Endothelial cell of umbilical vein (primary cell): ENCODE measurements around the gene TRMT11. TPM values are rescaled to one million over a fixed set of nuclear protein-coding genes. Genes with fewer than 3 reads are reported as not detected.

Experiments used
- BruUV-seq: library from RNA; stranded (reverse); fragments of 400-500 nt; replicated peaks from 2 replicates; lab custom pipeline; 2021; lab: Mats Ljungman, UMichigan
- CTCF ChIA-PET: fragments of 300-600, 350-600 bp; sonication (Branson Sonifier 250); formaldehyde crosslinking; loops from one replicate; lab custom pipeline; 2021; ENCODE audit warnings: antibody characterized with exemption, inconsistent platforms; lab: Charles Lee
- POLR2A ChIA-PET: fragments of 300-600, 350-600 bp; sonication (Branson Sonifier 250); formaldehyde crosslinking; loops from one replicate; lab custom pipeline; 2021; ENCODE audit warnings: antibody characterized with exemption, inconsistent platforms; lab: Charles Lee
- DNase-seq: peaks from one replicate; pipeline ENCODE4 v3.0.0-alpha.2; 2011; ENCODE audit warnings: low read depth, low spot score
- FAIRE-seq: peaks from 2 replicates; lab custom pipeline; 2011; peaks lifted over from hg19 to GRCh38; lab: Jason Lieb, UNC
- H2AFZ ChIP-seq: 2 replicates; pipeline ENCODE4 v1.6.0; 2012; ENCODE audit warnings: low read depth, low read length, control low read depth, inconsistent platforms
- H3K27ac ChIP-seq: 2 replicates; pipeline ENCODE4 v1.5.1; 2011; ENCODE audit warnings: low read depth, mild to moderate bottlenecking, control low read depth, low read length, moderate library complexity; ENCODE audit not compliant: insufficient read depth
- H3K27me3 ChIP-seq, 2 experiments: 2 replicates each; pipeline versions ENCODE4 v1.6.0 to v1.6.1; 2011; ENCODE audit warnings: low read length in 2 of 2, mixed read lengths in 1 of 2; ENCODE audit not compliant: control insufficient read depth in 2 of 2, insufficient read depth in 2 of 2
- H3K36me3 ChIP-seq, 2 experiments: 2 replicates in 1 of 2; 3 replicates in 1 of 2; pipeline ENCODE4 v1.5.1; 2011; ENCODE audit warnings: low read length in 2 of 2, mild to moderate bottlenecking in 1 of 2, moderate library complexity in 1 of 2; ENCODE audit not compliant: control insufficient read depth in 2 of 2, insufficient read depth in 2 of 2; ENCODE audit errors: extremely low read depth in 1 of 2
- H3K4me1 ChIP-seq: 3 replicates; pipeline ENCODE4 v1.5.1; 2011; ENCODE audit warnings: mild to moderate bottlenecking, low read length; ENCODE audit not compliant: control insufficient read depth, insufficient read depth; ENCODE audit errors: extremely low read depth
- H3K4me2 ChIP-seq: 2 replicates; pipeline ENCODE4 v1.6.1; 2011; ENCODE audit warnings: low read length, control low read depth, mixed read lengths; ENCODE audit not compliant: insufficient read depth
- H3K4me3 ChIP-seq, 3 experiments: fragments of 200-600 bp in 1 of 3; sonication (generic), shearing (Covaris generic) in 1 of 3; replicated peaks in 1 of 3; 2 replicates each; pipeline ENCODE4 v1.5.1; 2011 to 2016; ENCODE audit warnings: control low read depth in 3 of 3, low read length in 3 of 3, mild to moderate bottlenecking in 2 of 3, inconsistent platforms in 1 of 3, low read depth in 1 of 3, moderate library complexity in 1 of 3; ENCODE audit not compliant: insufficient read depth in 1 of 3
- H3K79me2 ChIP-seq: 2 replicates; pipeline ENCODE4 v1.6.0; 2012; ENCODE audit warnings: low read length, inconsistent platforms; ENCODE audit not compliant: control insufficient read depth, insufficient read depth
- H3K9ac ChIP-seq: replicated peaks from 2 replicates; pipeline ENCODE3; 2011; ENCODE audit warnings: low read length, control low read depth; ENCODE audit not compliant: insufficient read depth; ENCODE audit errors: extremely low read depth
- H3K9me1 ChIP-seq: replicated peaks from 3 replicates; pipeline ENCODE4 v1.6.0; 2011; ENCODE audit warnings: mild to moderate bottlenecking, low read length; ENCODE audit not compliant: control insufficient read depth, insufficient read depth; ENCODE audit errors: extremely low read depth
- H3K9me3 ChIP-seq: replicated peaks from 2 replicates; pipeline ENCODE4 v1.5.1; 2012; ENCODE audit warnings: low read length, inconsistent platforms; ENCODE audit not compliant: control insufficient read depth, insufficient read depth
- H4K20me1 ChIP-seq: replicated peaks from 2 replicates; pipeline ENCODE3; 2011; ENCODE audit warnings: mild to moderate bottlenecking, low read length; ENCODE audit not compliant: control insufficient read depth, insufficient read depth; ENCODE audit errors: extremely low read depth
- EZH2 ChIP-seq: IDR thresholded peaks from 2 replicates; pipeline ENCODE4 v1.6.1; 2012; ENCODE audit warnings: borderline replicate concordance, low read depth, mild to moderate bottlenecking, moderate library complexity, low read length, inconsistent platforms; ENCODE audit not compliant: severe bottlenecking
- FOS ChIP-seq: IDR thresholded peaks from 2 replicates; pipeline ENCODE4 v1.6.1; 2011; ENCODE audit warnings: mild to moderate bottlenecking, low read length, moderate library complexity, borderline replicate concordance; ENCODE audit not compliant: insufficient read depth
- GATA2 ChIP-seq: IDR thresholded peaks from 2 replicates; pipeline ENCODE4 v1.7.0; 2011; ENCODE audit warnings: low read depth, mild to moderate bottlenecking, moderate library complexity, mixed read lengths, low read length; ENCODE audit not compliant: insufficient read length, insufficient read depth
- JUN ChIP-seq: IDR thresholded peaks from 2 replicates; pipeline ENCODE4 v1.6.1; 2011; ENCODE audit warnings: borderline replicate concordance, low read depth; ENCODE audit not compliant: insufficient read length, insufficient read depth
- MYC ChIP-seq: IDR thresholded peaks from one replicate; pipeline ENCODE4 v1.6.1; 2011; ENCODE audit warnings: mild to moderate bottlenecking, low read depth, low read length
- POLR2A ChIP-seq: IDR thresholded peaks from 2 replicates; pipeline ENCODE4 v1.6.1; 2012; ENCODE audit warnings: low read depth, mild to moderate bottlenecking, control low read depth, low read length
- POLR2AphosphoS5 ChIP-seq: IDR thresholded peaks from 2 replicates; pipeline ENCODE4 v1.6.1; 2012; ENCODE audit warnings: low read depth, mild to moderate bottlenecking, control low read depth, low read length, moderate library complexity; ENCODE audit not compliant: insufficient read depth
- dilution Hi-C: fragments of 300-500 bp; cut with MboI; formaldehyde crosslinking; loops from one replicate; pipeline ENCODE4 v1.15.0; 2019; ENCODE audit warnings: low sequenced_read_pairs; ENCODE audit not compliant: extremely low pct_ligation_motif_present
- intact Hi-C: fragments of 100-400 bp; cut with micrococcal nuclease; formaldehyde crosslinking; loops from one replicate; pipeline ENCODE4 v1.10.0; 2022
- polyA plus RNA-seq, 4 experiments: library from polyadenylated mRNA; depleted of rRNA in 3 of 4; stranded (reverse) in 3 of 4; unstranded in 1 of 4; fragments of >200 nt; gene quantifications; 2 replicates each; pipeline versions ENCODE4 v1.2.1 to v1.2.3, GENCODE V29; 2011 to 2012; ENCODE audit warnings: missing spikeins in 1 of 4
- total RNA-seq: library from RNA; stranded (reverse); gene quantifications from 2 replicates; pipeline ENCODE4 v1.2.3, GENCODE V29; 2021
- TF ChIP-seq, protein P1 (sequence below), 2 donors: IDR thresholded peaks; 1 replicate in 1 of 2; 2 replicates in 1 of 2; pipeline ENCODE4 v1.5.1; 2011; ENCODE audit warnings: low read length in 2 of 2, mild to moderate bottlenecking in 2 of 2, moderate library complexity in 2 of 2, control low read depth in 1 of 2, inconsistent platforms in 1 of 2, low read depth in 1 of 2; ENCODE audit not compliant: insufficient read depth in 1 of 2; ENCODE audit errors: extremely low read depth in 1 of 2
- TF ChIP-seq, protein P2 (sequence below): IDR thresholded peaks from 2 replicates; pipeline ENCODE4 v1.6.1; 2011; ENCODE audit not compliant: insufficient read depth, insufficient read length

TRMT11 gene
- total and polyA plus RNA-seq, 2 donors (not counting 3 experiments of a cell fraction or from before 2014, with no cell fraction given) = 5.1 to 10.7 TPM

DNA sequence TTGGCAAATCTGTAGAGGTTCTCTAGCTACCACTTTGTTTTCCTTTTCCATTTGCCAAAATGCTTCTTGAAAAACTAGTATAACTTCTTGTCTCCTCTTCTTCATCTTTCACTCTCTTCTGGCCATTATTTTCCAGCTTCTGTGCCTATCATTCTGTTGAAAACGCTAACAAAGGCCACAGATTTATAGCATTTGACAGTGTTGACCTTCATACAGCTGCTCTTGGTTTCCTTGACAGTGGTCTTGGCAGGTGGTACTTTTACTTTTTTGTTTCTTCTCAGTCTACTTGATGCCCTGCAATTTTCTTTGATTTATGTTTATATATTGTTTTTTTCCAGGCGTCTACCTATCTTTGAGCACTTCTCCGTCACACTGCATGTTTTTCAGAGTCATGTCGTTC, 23.7 kb downstream of the TRMT11 start:
- Histone ChIP-seq H3K4me3 (no peak overlapping the region), H3K4me2 (no peak overlapping the region), H3K79me2 (no peaks in the 10 kb centered on the region), H3K27me3 (no peaks in the 10 kb centered on the region), H4K20me1 (no peaks in the 10 kb centered on the region), H3K36me3 (peaks cover 4 to 14% of the 10 kb centered on the region in 2 experiments), H3K9me1 (no peaks in the 10 kb centered on the region), H3K9me3 (no peaks in the 10 kb centered on the region), H2AFZ (no peak overlapping the region), H3K4me1 (no peaks in the 10 kb centered on the region), H3K9ac (no peak overlapping the region), H3K27ac (no peak overlapping the region)
- no peak for FAIRE-seq
- intact Hi-C loops (no loop called here), dilution Hi-C loops (no loop called here)
- TF ChIP-seq, protein P1, sequence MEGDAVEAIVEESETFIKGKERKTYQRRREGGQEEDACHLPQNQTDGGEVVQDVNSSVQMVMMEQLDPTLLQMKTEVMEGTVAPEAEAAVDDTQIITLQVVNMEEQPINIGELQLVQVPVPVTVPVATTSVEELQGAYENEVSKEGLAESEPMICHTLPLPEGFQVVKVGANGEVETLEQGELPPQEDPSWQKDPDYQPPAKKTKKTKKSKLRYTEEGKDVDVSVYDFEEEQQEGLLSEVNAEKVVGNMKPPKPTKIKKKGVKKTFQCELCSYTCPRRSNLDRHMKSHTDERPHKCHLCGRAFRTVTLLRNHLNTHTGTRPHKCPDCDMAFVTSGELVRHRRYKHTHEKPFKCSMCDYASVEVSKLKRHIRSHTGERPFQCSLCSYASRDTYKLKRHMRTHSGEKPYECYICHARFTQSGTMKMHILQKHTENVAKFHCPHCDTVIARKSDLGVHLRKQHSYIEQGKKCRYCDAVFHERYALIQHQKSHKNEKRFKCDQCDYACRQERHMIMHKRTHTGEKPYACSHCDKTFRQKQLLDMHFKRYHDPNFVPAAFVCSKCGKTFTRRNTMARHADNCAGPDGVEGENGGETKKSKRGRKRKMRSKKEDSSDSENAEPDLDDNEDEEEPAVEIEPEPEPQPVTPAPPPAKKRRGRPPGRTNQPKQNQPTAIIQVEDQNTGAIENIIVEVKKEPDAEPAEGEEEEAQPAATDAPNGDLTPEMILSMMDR (IDR thresholded peaks at IDR 0.05; ENCODE audit: extremely low read depth in 1 of 2, insufficient read depth in 1 of 2, low read depth in 1 of 2, low read length in 2 of 2) = no peak
- no peak for TF ChIP-seq GATA2
- TF ChIP-seq JUN = no peak
- no peak for TF ChIP-seq POLR2AphosphoS5
- no peak for TF ChIP-seq FOS
- TF ChIP-seq EZH2 = no peak
- TF ChIP-seq, protein P2, sequence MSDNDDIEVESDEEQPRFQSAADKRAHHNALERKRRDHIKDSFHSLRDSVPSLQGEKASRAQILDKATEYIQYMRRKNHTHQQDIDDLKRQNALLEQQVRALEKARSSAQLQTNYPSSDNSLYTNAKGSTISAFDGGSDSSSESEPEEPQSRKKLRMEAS = no peak
- TF ChIP-seq MYC = no peak
- no peak for TF ChIP-seq POLR2A
- no peak for DNase-seq
- ChIA-PET POLR2A (no interaction called here), CTCF (interaction anchor here (2.3 kb wide), 1 partner anchor 14 kb away, joined by 6 read pairs; no protein-coding TSS in a partner anchor)
- no TSS peak for BruUV-seq
